ENCODE data around the gene PRRC2B.
"Not testable (repeated sequence)": the region's sequence is repeated elsewhere in the genome, so short reads cannot be mapped to it uniquely, and the experiment has no call there.

The PRRC2B gene

DNA sequence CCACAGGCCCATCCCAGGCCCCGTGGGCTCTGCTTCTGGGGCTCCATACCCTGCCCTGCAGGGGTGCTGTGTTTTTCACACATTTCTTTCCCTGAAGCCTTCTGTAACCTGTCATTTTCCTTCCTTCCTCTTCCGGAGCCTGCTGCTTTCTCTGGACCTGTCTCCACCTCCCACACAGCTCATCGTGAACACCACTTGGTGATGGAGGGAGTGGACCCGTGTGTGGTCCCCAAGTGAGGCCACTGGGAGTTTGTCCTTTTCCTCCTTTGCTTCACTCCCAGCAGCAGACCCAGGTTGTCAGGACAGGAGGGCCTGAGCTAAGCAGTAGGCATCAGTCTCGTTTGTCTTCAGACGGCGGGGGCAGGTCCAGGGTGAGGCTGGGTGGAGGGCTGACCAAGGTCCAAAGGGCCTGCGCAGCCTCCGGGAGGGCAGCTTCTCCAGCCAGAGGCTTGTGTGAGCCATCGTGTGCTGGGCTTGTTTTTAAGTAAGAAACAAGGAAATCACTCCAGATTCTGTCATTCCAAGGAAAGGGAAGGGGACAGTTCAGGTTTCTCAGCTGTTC lies 103.0 kb downstream of the PRRC2B start:
- ATAC-seq (replicated peaks; ENCODE audit: extremely low read depth, poor library complexity, severe bottlenecking) (no peak), DNase-seq (ENCODE audit: low spot score in 2 of 2) (no peak)
- Mint-ChIP-seq H3K9me3 (no peaks in the 10 kb centered on the region), H3K27ac (ENCODE audit: low read depth) (no peak overlapping the region), H3K4me3 (no peak overlapping the region), H3K4me1 (peaks cover 43% of the 10 kb centered on the region), H3K27me3 (no peaks in the 10 kb centered on the region), H3K36me3 (ENCODE audit: insufficient read depth) (peaks cover 59% of the 10 kb centered on the region)

DNA sequence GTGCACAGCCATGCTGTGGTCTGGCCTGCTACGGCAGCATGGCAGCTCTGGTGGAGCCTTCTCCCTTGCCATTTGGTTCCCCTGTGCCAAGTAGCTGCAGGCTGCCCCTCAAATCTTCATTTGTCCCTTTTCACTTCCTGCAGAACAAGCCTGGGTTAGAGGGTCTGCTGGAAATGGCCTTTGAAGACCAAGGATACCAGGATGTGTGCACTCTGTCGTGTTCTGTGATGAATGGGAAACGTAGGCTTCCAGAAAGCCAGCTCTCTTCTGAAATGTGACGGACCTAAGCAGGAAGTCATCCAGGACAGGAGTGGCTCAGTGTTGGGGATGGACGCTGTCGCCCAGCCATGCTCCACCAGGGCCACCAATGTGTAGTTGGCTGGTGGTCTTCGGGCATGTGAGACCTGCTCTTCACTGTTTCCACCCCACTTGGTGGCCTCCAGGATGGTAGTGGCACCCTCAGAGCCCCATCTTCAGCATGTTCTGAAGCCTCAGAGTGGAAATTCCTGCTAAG lies 105.4 kb downstream of the PRRC2B start:
- DNase-seq (ENCODE audit: low spot score in 2 of 2) (no peak), ATAC-seq (replicated peaks; ENCODE audit: extremely low read depth, poor library complexity, severe bottlenecking) (no peak)
- Mint-ChIP-seq H3K27ac (ENCODE audit: low read depth) (peak overlapping the region; percentile 73), H3K27me3 (no peaks in the 10 kb centered on the region), H3K9me3 (no peaks in the 10 kb centered on the region), H3K36me3 (ENCODE audit: insufficient read depth) (peaks cover 52% of the 10 kb centered on the region), H3K4me1 (peaks cover 57% of the 10 kb centered on the region), H3K4me3 (peak overlapping the region; percentile 90)

DNA sequence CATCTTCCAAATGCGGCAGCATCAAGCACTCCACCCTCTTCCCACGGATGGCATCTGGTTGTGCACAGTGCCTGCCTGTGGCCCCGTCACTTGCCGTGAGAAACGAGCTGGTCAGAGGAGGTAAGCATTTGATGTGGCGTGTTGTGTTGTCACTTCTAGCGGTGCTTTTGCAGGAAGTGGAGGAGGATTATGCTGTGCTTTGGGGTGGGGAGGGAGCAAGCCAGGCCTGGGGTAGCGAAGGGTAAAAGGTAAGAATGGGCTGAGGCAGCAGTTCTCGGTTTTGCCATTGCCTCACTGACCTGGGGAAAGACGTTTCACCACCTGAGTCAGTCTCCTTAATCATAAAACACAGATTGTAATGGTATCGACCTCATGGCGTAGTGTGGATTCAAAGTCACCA lies 106.5 kb downstream of the PRRC2B start:
- no peaks in the 10 kb centered on the region for H3K27me3 Mint-ChIP-seq
- peak; percentile 46 to 74 for DNase-seq (ENCODE audit: low spot score in 2 of 2)
- H3K4me1 Mint-ChIP-seq, result peaks cover 64% of the 10 kb centered on the region
- peaks cover 48% of the 10 kb centered on the region for H3K36me3 Mint-ChIP-seq (ENCODE audit: insufficient read depth)
- peak overlapping the region; percentile 90 for H3K4me3 Mint-ChIP-seq
- peak overlapping the region; percentile 73 for H3K27ac Mint-ChIP-seq (ENCODE audit: low read depth)
- H3K9me3 Mint-ChIP-seq, result no peaks in the 10 kb centered on the region
- ATAC-seq (replicated peaks; ENCODE audit: extremely low read depth, poor library complexity, severe bottlenecking), result peak; percentile 80

DNA sequence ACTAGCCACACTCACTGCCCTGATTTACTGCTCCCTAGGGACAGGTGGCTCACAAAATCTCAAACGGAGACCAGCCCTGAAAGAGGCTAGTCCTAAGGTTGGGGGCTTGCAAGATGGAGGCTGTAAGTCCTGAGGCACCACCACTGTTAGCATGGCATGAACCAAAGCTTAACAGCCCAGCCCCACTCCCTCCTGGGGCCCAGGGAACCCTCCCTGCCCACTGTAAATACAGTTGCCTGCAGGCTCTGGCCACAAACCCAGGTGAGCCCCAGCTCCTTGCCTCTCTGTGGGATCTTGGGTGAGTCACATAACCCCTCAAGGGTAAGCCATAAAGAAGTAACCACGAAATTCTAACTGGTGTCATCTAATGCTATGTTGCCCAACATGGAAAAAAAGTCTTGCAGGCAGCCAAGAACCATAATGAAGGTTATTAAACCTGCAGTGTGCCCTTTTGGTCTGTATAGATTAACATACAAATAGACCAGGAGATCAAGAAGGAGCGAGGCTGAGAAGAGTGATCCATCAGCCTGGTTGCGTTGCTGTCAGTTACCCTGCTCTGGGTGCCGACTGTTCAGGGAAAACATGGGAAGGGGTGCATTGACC lies 107.2 kb downstream of the PRRC2B start:
- peak overlapping the region; percentile 73 for H3K27ac Mint-ChIP-seq (ENCODE audit: low read depth)
- no peaks in the 10 kb centered on the region for H3K27me3 Mint-ChIP-seq
- DNase-seq (ENCODE audit: low spot score in 2 of 2) (peak in 1 of 2 donors; percentile 30), ATAC-seq (replicated peaks; ENCODE audit: extremely low read depth, poor library complexity, severe bottlenecking) (peak; percentile 47)
- peaks cover 42% of the 10 kb centered on the region for H3K36me3 Mint-ChIP-seq (ENCODE audit: insufficient read depth)
- peaks cover 64% of the 10 kb centered on the region for H3K4me1 Mint-ChIP-seq
- H3K4me3 Mint-ChIP-seq, result peak overlapping the region; percentile 90
- no peaks in the 10 kb centered on the region for H3K9me3 Mint-ChIP-seq

DNA sequence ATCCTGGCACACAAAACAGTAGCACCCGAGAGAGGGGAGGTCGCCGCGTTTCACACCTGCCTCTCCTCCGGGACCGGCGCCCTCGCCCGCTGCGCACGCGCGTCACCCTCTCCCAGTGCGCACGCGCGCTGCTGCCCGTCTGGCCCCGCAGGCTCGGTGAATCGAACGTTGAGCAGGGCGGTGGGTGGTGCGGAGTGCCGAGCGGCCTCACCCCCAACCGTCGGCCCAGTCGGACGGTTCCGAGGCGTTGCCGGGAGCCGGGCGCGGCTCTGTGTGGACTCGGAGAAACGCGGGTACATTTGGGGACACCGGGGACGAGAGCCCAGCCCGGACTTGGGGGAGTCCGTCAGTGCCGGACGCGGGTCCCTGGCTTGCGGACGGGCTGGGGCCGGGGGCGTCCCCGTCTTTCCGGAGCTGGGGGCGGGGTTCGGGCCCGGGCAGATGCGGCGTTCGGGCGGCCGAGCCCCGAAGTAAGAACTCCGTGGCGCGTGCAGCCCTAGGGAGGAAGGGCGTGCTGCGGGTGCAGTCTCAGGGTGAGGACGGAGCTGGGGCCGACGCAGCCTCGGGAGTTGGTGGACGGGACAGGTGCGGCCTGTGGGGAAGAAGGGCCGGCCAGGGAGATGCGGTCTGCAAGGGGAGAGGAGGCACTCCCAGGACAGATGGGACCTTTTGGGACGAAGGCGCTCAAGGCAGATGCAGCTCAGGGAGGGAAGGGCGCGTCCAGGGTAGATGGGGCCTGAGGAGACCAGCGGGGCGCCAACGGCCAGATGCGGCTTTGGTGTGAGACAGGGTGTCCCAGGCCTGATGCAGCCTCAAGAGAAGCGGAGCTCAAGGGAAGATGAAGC lies 109.1 kb downstream of the PRRC2B start, which contains the start of gene POMT1:
TSS of gene POMT1 (plus strand) at position 138 of the 845 bp plus-strand sequence. CDS start 1,301 bp downstream, outside the sequence.
- peak within 1 kb of the TSS; percentile 93 for H3K27ac Mint-ChIP-seq (ENCODE audit: low read depth)
- H3K4me1 Mint-ChIP-seq, result peaks cover 60% of the 10 kb centered on the region
- peak; percentile 43 for ATAC-seq (replicated peaks; ENCODE audit: extremely low read depth, poor library complexity, severe bottlenecking)
- DNase-seq (ENCODE audit: low spot score in 2 of 2), result peak; percentile 76 to 77
- no peaks in the 10 kb centered on the region for H3K9me3 Mint-ChIP-seq
- H3K4me3 Mint-ChIP-seq, result peak within 1 kb of the TSS; percentile 90
- H3K36me3 Mint-ChIP-seq (ENCODE audit: insufficient read depth), result peaks cover 33% of the 10 kb centered on the region
- no peaks in the 10 kb centered on the region for H3K27me3 Mint-ChIP-seq

DNA sequence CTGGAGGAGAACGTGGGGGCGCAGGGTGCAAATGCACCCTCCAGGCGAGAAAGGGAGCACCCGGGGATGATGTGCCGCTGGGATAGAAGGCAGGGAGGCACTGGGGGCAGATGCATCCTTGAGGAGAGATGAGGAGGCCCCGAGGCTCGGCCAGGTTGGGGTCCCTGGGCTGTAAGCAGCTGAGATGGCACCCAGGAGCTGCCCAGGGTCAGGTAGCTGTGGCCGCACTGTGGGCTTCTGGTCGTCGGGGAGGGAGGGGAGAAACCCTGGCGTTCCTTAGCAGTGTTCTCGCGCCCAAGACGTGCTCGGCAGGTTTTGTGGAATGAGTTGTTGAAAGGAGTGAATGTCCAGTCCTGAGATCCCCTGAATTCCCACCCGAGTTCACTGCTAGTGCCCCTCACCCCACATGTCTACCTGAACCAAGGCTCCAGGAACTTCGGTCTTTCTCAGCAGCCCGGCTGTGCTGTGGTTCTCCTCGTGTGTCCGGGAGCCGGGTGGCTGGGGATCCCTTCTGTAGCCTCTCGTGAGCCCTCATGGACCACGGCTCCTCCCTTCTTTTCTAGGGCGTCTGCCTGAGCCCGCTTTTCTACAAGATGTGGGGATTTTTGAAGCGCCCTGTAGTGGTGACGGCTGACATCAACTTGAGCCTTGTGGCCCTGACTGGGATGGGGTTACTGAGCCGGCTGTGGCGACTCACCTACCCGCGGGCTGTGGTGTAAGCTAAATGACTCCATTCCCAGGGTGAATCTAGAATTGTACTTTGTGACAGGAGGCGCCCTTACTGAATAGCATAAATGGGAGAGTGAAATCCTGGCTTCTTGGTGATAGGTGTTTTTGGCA lies 110.0 kb downstream of the PRRC2B start:
- Mint-ChIP-seq H3K27me3 (no peaks in the 10 kb centered on the region), H3K4me1 (peaks cover 55% of the 10 kb centered on the region), H3K4me3 (peak overlapping the region; percentile 90), H3K9me3 (no peaks in the 10 kb centered on the region), H3K36me3 (ENCODE audit: insufficient read depth) (peaks cover 34% of the 10 kb centered on the region), H3K27ac (ENCODE audit: low read depth) (peak overlapping the region; percentile 93)
- no peak for ATAC-seq (replicated peaks; ENCODE audit: extremely low read depth, poor library complexity, severe bottlenecking)
- peak; percentile 28 to 44 for DNase-seq (ENCODE audit: low spot score in 2 of 2)

DNA sequence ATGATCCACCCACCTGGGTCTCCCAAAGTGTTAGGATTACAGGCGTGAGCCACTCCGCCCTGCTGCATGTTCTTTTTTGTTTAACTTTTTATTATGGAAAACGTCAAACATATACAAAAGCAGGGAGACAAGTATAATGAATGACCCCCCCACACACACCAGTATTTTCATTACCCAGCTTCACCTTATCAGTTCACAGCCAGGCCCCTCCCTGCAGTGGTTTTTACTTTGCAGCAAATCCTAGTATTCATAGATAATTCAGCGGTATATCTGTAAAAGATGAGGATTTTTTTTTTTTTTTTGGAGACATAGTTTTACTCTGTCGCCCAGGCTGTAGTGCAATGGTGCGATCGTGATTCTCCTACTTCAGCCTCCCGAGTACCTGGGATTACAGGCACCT lies 111.1 kb downstream of the PRRC2B start:
- Mint-ChIP-seq H3K4me3 (peak overlapping the region; percentile 43), H3K36me3 (ENCODE audit: insufficient read depth) (peaks cover 33% of the 10 kb centered on the region), H3K9me3 (no peaks in the 10 kb centered on the region), H3K4me1 (peaks cover 44% of the 10 kb centered on the region), H3K27ac (ENCODE audit: low read depth) (no peak overlapping the region), H3K27me3 (no peaks in the 10 kb centered on the region)
- ATAC-seq (replicated peaks; ENCODE audit: extremely low read depth, poor library complexity, severe bottlenecking) (no peak), DNase-seq (ENCODE audit: low spot score in 2 of 2) (no peak)

DNA sequence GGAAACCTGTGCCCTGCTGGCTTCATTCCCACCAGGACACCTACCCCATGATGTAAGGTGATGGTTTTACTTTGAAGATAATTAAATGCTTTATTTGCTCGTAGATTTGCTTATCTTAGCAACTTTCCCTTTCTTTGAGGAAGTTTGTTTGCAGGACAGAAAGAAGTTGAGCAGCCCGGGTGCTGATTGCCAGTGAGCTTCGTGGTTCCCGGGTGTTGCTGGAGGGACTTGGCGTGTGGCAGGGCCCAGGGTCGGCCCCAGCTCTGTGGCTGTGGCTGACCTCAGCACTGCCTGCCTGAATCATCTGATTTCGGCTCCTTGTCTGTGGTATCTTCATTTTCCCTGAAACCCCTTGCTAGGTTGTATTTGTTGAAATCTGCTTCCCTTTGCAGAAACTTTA lies 117.5 kb downstream of the PRRC2B start:
- Mint-ChIP-seq H3K27me3 (no peaks in the 10 kb centered on the region), H3K9me3 (no peaks in the 10 kb centered on the region), H3K4me1 (no peaks in the 10 kb centered on the region), H3K36me3 (ENCODE audit: insufficient read depth) (peaks cover 29% of the 10 kb centered on the region), H3K4me3 (no peak overlapping the region), H3K27ac (ENCODE audit: low read depth) (no peak overlapping the region)
- ATAC-seq (replicated peaks; ENCODE audit: extremely low read depth, poor library complexity, severe bottlenecking) (no peak), DNase-seq (ENCODE audit: low spot score in 2 of 2) (no peak)

DNA sequence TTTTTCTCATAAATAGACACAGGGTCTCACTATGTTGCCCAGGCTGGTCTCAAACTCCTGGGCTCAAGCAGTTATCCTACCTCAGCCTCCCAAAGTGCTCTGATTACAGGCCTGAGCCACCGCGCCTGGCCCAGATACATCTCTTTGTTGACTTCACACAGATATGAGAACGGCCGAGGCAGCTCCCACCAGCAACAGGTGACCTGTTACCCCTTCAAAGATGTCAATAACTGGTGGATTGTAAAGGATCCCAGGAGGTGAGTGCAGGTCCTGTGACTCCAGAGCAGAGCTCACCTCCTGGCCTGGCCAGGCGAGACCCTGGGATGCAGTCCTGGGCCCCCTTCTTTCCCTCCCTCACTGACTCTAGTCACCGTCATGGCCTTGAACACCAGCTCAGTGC lies 118.0 kb downstream of the PRRC2B start:
- Mint-ChIP-seq H3K4me1 (no peaks in the 10 kb centered on the region), H3K27ac (ENCODE audit: low read depth) (no peak overlapping the region), H3K36me3 (ENCODE audit: insufficient read depth) (peaks cover 33% of the 10 kb centered on the region), H3K9me3 (no peaks in the 10 kb centered on the region), H3K27me3 (no peaks in the 10 kb centered on the region), H3K4me3 (no peak overlapping the region)
- DNase-seq (ENCODE audit: low spot score in 2 of 2) (no peak), ATAC-seq (replicated peaks; ENCODE audit: extremely low read depth, poor library complexity, severe bottlenecking) (no peak)

DNA sequence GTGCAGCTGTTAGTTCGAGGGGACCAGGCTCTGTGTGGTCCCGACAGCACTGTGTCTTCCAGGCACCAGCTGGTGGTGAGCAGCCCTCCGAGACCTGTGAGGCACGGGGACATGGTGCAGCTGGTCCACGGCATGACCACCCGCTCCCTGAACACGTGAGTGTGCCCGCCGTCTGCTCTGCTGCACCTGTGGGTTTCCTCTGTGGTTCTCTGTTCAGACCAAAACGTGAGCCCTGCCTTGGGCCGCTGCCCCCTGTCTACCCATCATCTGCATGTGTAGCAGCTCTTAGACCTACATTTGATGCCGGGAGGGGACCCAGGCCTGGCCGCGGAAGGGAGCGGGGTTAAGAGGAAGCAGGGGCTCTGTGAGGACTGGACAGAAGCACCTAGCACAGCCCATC lies 119.3 kb downstream of the PRRC2B start:
- DNase-seq (ENCODE audit: low spot score in 2 of 2), result no peak
- Mint-ChIP-seq H3K36me3 (ENCODE audit: insufficient read depth) (peaks cover 42% of the 10 kb centered on the region), H3K9me3 (no peaks in the 10 kb centered on the region), H3K4me3 (no peak overlapping the region), H3K27ac (ENCODE audit: low read depth) (no peak overlapping the region), H3K4me1 (no peaks in the 10 kb centered on the region), H3K27me3 (no peaks in the 10 kb centered on the region)
- no peak for ATAC-seq (replicated peaks; ENCODE audit: extremely low read depth, poor library complexity, severe bottlenecking)

DNA sequence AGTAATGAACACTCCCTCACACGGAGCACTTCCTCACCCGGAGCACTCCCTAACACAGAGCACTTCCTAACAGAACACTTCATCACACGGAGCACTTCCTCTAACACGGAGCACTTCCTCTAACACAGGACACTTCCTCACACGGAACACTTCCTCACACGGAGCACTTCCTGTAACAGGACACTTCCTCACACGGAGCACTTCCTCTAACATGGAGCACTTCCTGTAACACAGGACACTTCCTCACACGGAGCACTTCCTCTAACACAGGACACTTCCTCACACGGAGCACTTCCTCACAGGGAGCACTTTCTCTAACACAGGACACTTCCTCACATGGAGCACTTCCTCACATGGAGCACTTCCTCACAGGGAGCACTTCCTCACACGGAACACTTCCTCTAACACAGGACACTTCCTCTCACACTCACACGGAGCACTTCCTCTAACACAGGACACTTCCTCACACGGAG lies 121.7 kb downstream of the PRRC2B start:
- not testable (repeated sequence) for H3K27me3 Mint-ChIP-seq; DNase-seq (ENCODE audit: low spot score in 2 of 2); H3K4me1 Mint-ChIP-seq; H3K9me3 Mint-ChIP-seq; H3K4me3 Mint-ChIP-seq; ATAC-seq (replicated peaks; ENCODE audit: extremely low read depth, poor library complexity, severe bottlenecking); H3K27ac Mint-ChIP-seq (ENCODE audit: low read depth)
- peaks cover 46% of the 10 kb centered on the region for H3K36me3 Mint-ChIP-seq (ENCODE audit: insufficient read depth)

DNA sequence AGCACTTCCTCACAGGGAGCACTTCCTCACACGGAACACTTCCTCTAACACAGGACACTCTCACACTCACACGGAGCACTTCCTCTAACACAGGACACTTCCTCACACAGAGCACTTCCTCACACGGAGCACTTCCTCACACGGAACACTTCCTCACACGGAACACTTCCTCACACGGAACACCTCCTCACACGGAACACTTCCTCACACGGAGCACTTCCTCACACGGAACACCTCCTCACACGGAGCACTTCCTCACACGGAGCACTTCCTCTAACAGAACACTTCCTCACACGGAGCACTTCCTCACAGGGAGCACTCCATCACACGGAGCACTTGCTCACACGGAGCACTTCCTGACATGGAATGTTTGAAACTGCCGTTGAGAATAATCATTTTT lies 122.2 kb downstream of the PRRC2B start:
- Mint-ChIP-seq H3K9me3 (no peaks in the 10 kb centered on the region), H3K36me3 (ENCODE audit: insufficient read depth) (peaks cover 42% of the 10 kb centered on the region), H3K27ac (ENCODE audit: low read depth) (no peak overlapping the region), H3K27me3 (no peaks in the 10 kb centered on the region), H3K4me1 (no peaks in the 10 kb centered on the region), H3K4me3 (no peak overlapping the region)
- no peak for ATAC-seq (replicated peaks; ENCODE audit: extremely low read depth, poor library complexity, severe bottlenecking)
- DNase-seq (ENCODE audit: low spot score in 2 of 2), result no peak
